GM12801 (cell line): ENCODE measurements around the gene EIF3F.

Experiments used
- CTCF ChIP-seq: IDR thresholded peaks from one replicate; pipeline ENCODE4 v1.5.1; 2011; ENCODE audit warnings: control low read depth; ENCODE audit not compliant: insufficient read length; ENCODE audit errors: extremely low read depth

EIF3F gene

GRCh38 chr11:8032122-8032521 lies 45.0 kb downstream of the EIF3F start:
- no peak for TF ChIP-seq CTCF

- no peak for TF ChIP-seq CTCF
Observed at GRCh38 chr11:8032576-8033304, 45.6 kb downstream of the EIF3F start.

- TF ChIP-seq CTCF: no peak
Observed at GRCh38 chr11:8033305-8034105, 46.4 kb downstream of the EIF3F start.

GRCh38 chr11:8034106-8034585 lies 47.0 kb downstream of the EIF3F start:
- TF ChIP-seq CTCF: no peak

- TF ChIP-seq CTCF: no peak
Observed at GRCh38 chr11:8034604-8035190, 47.6 kb downstream of the EIF3F start.

GRCh38 chr11:8035200-8035855 lies 48.2 kb downstream of the EIF3F start:
- TF ChIP-seq CTCF: no peak
